ENCODE results near the gene KLHL35. TPM values are rescaled to one million over a fixed set of nuclear protein-coding genes. Genes with fewer than 3 reads are reported as not detected.

The KLHL35 gene
- 0.63 to 1.5 TPM (median 1.3 TPM) in 5 replicates for total RNA-seq (2022; extraction: Qiagen RNA extraction)

GRCh38 chr11:75432911-75433321, at the start of gene KLHL35:
Gene KLHL35, minus strand, starts transcription at chr11:75433203. Its CDS starts 2,574 bp downstream, at chr11:75430629.

DNA sequence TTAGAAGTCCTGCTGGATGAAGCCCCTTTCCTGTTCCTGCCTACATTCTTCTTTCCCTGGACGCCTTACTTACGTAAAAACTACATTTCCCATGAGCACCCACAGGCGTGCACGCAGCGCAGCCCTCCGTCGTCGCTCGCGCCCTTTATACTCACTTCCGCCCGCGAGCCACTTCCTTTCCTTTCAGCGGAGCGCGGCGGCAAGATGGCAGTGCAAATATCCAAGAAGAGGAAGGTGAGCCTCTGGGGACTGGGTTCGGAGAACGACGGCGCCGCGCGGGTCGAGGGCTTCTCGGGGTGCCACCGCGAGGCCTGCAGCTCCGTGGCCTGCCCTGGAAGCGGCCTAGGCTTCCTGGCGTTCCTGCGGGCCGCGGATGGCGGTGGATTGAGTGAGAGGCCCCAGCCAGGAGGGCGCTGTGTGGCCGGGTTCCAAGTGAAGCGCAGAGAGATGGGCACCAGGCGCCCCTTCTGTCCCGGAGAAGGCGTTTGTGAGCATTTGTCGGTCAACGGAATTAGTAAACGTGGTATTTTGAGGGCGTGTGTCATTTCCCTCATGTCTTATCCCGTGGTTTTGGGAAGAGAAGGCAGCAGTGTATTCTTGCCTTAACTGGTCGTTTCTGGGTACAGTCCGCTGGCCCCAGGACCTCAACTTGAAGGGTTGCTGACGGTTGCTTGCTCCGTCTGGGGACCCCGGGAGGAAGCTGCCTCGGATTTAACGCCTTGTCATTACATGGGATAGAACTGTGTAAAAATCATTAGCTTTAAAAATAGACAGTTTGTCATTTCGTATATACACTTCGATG, 33.5 kb downstream of the KLHL35 start, which contains the start of gene RPS3:
Gene RPS3 (plus strand): TSS at position 175 of the 802 bp plus-strand sequence. CDS start 30 bp downstream, at position 205.

Other genes starting within 250 kb of the KLHL35 start
- 0.08 to 0.27 TPM (median 0.17 TPM) in 5 replicates for gene TPBGL, start 192.4 kb downstream of the KLHL35 start, total RNA-seq (2022; extraction: Qiagen RNA extraction)
- gene ARRB1, start 81.5 kb downstream of the KLHL35 start, total RNA-seq (2022; extraction: Qiagen RNA extraction): 7.9 to 12.6 TPM (median 11.5 TPM) in 5 replicates
- gene RPS3, start 33.7 kb downstream of the KLHL35 start, total RNA-seq (2022; extraction: Qiagen RNA extraction): 3,195 to 4,329 TPM (median 3,310 TPM) in 5 replicates
- gene GDPD5, start 92.7 kb upstream of the KLHL35 start, total RNA-seq (2022; extraction: Qiagen RNA extraction): 10.0 to 14.9 TPM (median 13.0 TPM) in 5 replicates
- 65.1 to 94.8 TPM (median 90.6 TPM) in 5 replicates for gene SERPINH1, start 129.1 kb upstream of the KLHL35 start, total RNA-seq (2022; extraction: Qiagen RNA extraction)
- 1.5 to 1.9 TPM (median 1.8 TPM) in 5 replicates for gene MAP6, start 235.8 kb upstream of the KLHL35 start, total RNA-seq (2022; extraction: Qiagen RNA extraction)

Measured in A549 treated with Mapracorat at 1 μM for 4 hours (cell line).